ENCODE results near the gene MTNR1A.

MTNR1A gene

DNA sequence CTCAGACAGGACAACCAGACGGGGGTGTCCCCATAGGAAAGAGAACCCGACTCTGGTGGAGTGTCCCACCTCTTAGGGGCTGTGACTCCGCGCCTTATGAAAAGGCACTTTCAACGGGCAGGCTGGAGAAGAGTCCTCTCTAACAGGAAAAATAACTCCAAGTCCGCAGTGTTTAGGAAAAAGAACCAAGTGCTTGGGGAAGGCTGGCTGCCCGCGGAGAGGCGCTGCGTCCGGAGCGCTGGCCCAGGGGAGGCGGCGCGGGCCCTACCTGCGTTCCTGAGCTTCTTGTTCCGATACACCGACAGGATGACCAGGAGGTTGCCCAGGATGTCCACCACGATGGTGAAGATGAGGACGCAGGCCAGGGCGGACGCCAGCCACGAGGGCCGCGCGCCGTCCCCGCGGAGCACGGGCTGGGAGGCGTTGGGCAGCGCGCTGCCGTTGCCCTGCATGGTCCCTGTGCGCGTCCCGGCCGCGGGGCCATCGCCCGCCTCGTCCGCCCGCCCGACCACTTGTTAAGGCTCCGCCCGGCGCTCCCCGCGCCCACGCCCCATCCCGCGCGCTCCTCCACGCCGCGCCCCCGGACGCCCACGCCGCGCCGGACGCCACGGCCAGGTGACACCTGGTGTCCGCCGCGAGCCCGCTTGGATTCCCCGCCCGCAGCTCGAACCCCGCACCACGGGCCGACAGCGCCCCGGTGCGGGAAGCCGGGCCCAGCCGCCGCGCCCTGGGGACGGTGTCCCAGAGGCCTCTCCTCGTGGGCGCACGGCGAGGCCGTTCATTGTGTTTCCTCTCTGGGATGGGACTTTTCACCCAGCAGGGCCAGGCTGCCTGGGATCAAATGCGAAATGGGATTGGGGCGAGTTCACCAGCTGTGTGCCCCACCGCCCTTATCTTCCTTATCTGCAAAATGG, at the start of gene MTNR1A:
Gene MTNR1A, minus strand, starts transcription at position 654 of the 914 bp plus-strand sequence. Its CDS starts 202 bp downstream, at position 452.
- DNase-seq (ENCODE audit: low spot score): no peak
- no peak for FAIRE-seq

DNA sequence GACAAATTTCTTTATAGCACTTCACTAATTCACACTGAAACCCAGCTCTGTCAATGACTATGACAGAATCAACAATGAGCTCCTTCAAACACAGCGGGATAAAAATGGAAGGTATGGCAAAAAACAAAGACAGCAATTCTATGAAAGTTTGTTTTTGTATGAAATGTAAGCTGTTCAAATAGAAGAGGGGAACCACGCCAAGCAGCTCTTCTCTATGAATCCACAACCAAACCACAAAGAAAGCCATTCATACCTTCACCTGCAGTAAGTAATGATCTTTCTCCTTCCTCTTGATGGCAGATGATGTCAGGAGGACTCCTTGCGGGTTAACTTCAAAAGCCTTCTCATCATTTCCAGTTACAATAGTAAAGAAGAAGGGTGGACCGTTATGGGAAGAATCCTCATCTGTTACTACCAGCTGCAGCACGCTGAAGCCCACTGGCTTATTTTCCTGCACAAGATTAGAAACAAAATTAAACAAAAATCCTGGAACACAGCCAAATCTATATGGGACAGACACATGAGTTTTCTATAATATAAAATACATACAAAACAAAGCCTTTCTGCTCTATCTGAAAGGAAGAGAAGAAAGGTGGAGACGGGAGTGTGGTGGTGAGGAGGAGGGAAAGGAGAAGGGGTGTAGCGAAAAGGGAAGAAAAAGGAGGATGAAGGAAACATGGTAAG, 48.9 kb upstream of the MTNR1A start:
- DNase-seq (ENCODE audit: low spot score) (no peak), FAIRE-seq (no peak)

DNA sequence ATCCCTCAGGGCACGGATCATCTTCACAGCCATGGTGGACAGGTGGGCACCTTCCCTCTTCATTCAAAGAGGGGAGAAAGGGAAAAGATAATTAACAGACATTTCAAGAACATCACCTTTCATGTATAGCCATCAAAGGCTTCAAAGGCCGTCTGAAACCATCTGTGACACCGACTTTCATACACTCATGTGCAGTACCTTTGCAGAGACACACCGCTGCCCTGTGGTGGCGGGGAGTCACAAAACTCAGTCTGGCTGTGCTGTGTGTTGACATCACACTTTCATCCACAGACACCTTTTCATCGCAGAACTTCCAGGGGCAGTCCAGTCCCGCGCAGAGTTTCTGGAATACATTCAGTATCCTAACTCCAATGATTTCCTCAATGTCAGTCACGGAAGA, 47.6 kb upstream of the MTNR1A start:
- FAIRE-seq: no peak

GRCh38 chr4:186599483-186599882, 44.1 kb upstream of the MTNR1A start:
- DNase-seq (ENCODE audit: low spot score): no peak
- no peak for FAIRE-seq

More for the DNA sequence above, 47.6 kb upstream of the MTNR1A start:
- DNase-seq (ENCODE audit: low spot score): no peak

DNA sequence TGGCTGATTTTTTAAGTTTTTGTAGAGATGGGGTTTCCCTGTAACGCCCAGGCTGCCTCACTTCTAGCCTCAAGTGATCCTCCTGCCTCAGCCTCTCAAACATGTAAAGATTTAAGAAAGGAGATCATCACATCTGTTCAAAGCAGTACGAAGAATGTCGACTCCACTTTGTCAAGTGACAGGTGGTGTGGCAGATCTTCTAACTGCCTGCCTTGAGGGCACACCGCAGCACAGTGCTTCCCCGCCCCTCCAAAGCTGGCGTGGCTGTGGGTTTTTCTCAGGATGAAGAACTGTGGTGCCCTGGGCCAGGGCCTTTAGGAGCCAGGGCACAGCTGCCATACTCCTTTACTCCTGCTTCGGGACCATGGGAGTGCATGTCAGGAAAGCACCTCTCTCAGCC, 43.3 kb upstream of the MTNR1A start:
- FAIRE-seq (no peak), DNase-seq (ENCODE audit: low spot score) (no peak)

GRCh38 chr4:186596850-186597390, 41.6 kb upstream of the MTNR1A start:
- FAIRE-seq (no peak), DNase-seq (ENCODE audit: low spot score) (no peak)

- DNase-seq (ENCODE audit: low spot score) (no peak), FAIRE-seq (no peak)
Observed at GRCh38 chr4:186596346-186596745, 41.0 kb upstream of the MTNR1A start.

DNA sequence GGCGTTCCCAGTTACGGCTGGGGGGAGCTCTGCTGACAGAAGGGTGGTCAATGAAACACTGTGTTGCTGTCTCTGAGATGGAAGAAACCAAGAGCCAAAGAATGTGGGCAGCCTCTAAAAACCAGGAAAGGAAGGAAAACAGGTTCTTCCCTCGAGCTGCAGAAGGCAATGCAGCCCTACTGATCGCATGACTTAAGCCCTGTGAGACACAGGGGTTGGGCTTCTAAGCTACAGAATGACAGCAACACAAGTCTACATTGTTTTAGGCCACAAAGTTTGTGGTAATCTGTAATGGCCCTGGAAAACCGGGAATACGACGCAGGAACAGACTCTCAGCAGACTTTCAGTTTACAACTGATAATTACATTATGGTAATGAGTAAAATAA, 38.2 kb upstream of the MTNR1A start:
- no peak for DNase-seq (ENCODE audit: low spot score)
- FAIRE-seq: no peak

- DNase-seq (ENCODE audit: low spot score) (no peak), FAIRE-seq (no peak)
Observed at GRCh38 chr4:186592966-186593586, 37.7 kb upstream of the MTNR1A start.

DNA sequence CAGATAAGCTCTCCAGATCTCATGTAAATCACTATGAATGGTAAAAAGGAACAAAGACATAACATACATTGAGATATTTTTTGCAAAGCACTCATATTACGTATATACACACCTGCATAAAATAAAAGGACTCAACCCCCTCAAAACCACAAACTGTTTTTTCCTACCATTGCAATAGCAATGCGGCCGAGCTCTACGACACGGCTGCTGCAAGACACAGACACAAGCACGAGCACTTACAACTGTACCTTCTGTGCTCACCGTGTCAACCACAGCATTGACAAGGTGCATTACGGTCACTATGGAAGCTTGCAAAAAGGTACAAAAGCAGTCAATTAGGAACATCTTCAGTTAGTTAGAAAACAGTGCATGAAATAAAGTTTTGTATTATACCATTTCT, 37.1 kb upstream of the MTNR1A start:
- no peak for FAIRE-seq
- no peak for DNase-seq (ENCODE audit: low spot score)

DNA sequence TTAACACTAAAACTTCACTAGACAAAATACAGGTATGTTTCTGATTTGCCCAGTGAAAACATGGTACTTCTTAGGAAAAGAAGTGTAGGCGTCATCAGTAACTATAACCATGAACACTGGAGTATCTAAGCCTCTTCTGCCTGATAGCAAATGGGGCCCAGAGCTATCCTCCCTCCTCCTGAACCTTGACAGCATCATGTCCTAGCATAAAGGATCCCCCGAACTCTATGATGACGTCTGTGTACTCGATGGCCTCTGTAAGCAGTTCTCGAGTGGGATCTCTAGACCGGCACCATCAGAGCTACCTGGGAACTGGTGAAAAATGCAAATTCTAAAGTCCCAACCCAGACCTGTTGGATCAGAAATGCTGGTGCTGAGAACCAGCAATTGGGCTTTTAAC, 36.3 kb upstream of the MTNR1A start:
- DNase-seq (ENCODE audit: low spot score) (no peak), FAIRE-seq (no peak)

DNA sequence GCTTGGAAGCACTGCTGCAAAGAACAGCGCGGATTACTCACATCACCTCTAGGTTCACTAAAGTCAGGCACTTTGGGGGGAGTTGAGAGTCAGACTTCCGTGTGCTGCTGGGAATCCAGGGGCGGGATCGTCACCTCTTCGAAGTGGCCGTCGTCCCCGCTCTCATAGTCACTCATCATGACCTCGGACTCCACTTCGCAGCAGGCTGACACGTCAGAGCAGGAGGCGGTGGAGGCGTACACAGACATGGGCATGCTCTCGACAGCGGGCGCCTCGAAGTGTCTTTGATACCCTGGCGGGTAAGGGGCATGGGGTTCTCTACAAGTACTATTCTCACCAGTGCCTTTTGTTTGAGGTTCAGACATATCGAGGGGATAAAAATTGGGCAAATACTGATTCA, 33.1 kb upstream of the MTNR1A start:
- FAIRE-seq (no peak), DNase-seq (ENCODE audit: low spot score) (no peak)

GRCh38 chr4:186587416-186588018, 32.1 kb upstream of the MTNR1A start:
- DNase-seq (ENCODE audit: low spot score): peak; percentile 47
- no peak for FAIRE-seq

DNA sequence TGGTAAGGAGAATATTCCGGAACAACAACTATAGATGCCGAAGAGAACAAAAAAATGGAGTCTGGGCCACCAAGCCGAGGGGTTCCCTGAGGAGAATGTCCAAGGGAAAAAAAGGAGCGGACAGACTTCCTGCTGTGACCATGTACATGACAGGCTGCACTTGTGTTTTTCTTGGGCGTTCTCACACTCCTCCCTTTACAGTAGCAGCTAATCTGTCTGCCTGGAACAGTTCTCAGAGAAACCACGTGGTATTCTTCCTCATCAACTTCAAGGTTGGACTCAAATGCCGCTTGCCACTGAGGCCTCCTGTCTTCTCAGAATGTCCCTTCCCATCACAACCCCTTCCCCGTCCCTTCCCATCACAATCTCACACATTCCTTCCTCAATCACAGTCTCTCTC, 30.8 kb upstream of the MTNR1A start:
- no peak for DNase-seq (ENCODE audit: low spot score)
- no peak for FAIRE-seq

DNA sequence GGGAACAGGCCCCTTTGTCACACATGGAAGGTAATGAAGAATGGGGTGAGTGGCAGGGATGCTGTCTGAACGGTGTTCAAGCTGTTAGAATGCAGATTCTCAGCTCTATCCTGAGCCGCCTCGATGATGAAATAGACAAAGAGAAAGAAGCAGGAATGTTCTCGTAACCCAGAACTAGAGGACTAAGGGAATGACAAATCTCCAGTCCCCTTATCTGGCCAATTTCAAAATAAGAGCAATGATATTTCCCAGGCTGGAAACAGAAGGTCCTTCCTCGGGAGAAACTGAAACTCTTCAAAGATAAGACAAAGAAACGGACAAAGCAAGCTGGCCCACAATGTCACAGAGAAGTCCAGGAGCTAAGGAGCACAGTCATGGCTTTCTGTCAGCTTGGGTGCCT, 29.5 kb upstream of the MTNR1A start:
- DNase-seq (ENCODE audit: low spot score): no peak
- no peak for FAIRE-seq

GRCh38 chr4:186581421-186581820, 26.1 kb upstream of the MTNR1A start:
- no peak for FAIRE-seq
- DNase-seq (ENCODE audit: low spot score): no peak

DNA sequence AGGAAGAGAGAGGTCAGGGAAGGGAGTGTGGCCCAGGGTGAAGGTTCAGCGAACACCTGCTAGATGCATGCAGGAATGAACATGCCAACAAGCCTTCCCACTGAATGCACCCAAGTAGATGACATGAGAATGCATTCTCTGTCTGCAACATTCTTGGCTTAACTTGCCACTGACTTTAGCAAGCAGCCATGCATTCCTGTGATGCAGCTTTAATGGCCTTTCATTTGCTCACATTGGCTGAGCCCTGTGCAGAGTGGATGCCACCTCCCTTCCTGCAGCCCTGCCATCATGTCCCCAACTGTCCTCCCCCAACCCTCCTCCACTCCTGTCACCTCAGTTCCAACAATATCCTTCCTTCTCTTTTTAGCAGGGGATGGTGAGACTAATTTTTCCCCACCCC, 25.3 kb upstream of the MTNR1A start:
- FAIRE-seq (no peak), DNase-seq (ENCODE audit: low spot score) (no peak)

DNA sequence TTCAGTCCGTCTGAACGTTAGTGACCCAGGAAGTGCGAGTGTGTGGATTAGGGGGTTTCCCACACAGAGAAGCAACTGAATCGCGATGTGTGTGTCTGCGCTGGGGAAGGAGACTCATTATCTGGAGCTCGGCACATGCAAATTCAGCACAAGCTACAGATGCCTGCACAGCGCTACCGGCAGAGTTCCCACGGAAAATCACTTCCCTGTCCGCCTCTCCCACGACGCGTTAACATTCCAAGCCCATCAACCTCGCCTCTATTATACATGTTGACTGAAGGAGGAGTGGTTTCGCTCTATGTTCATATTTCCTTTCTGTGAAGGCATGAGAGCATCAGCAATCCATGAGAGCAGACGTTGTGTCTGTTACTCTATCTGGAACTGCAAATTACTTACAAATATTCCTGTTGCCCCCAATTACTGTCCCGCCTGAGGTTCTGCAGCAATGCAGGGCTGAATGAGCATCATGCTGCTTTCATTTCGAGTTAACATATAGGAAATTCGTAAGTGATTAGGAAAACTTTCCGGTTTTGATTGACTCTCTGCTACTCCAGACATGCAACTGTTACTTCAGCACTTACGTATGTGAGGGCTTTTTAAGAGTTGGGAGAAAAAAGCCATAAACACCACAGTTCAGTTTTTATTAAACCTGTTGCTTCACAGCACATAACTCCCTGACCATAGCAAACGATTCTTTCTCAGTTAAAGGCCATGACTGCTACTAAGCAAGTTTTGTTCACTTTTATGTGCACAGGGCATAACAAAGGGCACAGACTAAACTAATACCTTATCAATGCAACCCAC, 15.0 kb upstream of the MTNR1A start:
- DNase-seq (ENCODE audit: low spot score) (no peak), FAIRE-seq (no peak)

- DNase-seq (ENCODE audit: low spot score): no peak
- FAIRE-seq: no peak
Observed at GRCh38 chr4:186569533-186570192, 14.3 kb upstream of the MTNR1A start.

DNA sequence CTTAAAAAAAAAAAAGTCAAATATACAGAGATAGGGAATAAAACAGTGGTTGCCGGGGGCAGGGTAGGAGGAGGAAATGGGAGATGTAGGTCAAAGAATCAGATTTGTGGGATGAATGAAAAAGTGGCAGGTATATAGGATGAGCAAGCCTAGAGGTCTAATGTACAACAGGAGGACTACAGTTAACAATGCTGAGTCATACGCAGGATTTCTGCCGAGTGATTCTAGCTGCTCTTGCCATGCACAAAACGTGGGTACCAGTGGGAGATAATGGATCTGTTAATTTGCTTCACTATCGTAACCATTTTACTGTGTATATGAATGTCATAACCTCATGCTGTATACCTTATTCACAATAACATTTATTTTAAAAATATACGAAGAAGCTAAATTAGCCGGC, 10.7 kb upstream of the MTNR1A start:
- FAIRE-seq (no peak), DNase-seq (ENCODE audit: low spot score) (no peak)
